GM12873 (cell line): ENCODE data around the gene RRP8.

Experiments
- TF ChIP-seq, protein P1 (sequence below): IDR thresholded peaks from 2 replicates; pipeline ENCODE4 v1.5.1; 2012; ENCODE audit warnings: low read depth, mild to moderate bottlenecking, moderate library complexity, low read length, control low read depth; ENCODE audit not compliant: insufficient read depth; ENCODE audit errors: missing control alignments

RRP8 gene

GRCh38 chr11:6561288-6561687, 42.1 kb downstream of the RRP8 start:
- TF ChIP-seq, protein P1, sequence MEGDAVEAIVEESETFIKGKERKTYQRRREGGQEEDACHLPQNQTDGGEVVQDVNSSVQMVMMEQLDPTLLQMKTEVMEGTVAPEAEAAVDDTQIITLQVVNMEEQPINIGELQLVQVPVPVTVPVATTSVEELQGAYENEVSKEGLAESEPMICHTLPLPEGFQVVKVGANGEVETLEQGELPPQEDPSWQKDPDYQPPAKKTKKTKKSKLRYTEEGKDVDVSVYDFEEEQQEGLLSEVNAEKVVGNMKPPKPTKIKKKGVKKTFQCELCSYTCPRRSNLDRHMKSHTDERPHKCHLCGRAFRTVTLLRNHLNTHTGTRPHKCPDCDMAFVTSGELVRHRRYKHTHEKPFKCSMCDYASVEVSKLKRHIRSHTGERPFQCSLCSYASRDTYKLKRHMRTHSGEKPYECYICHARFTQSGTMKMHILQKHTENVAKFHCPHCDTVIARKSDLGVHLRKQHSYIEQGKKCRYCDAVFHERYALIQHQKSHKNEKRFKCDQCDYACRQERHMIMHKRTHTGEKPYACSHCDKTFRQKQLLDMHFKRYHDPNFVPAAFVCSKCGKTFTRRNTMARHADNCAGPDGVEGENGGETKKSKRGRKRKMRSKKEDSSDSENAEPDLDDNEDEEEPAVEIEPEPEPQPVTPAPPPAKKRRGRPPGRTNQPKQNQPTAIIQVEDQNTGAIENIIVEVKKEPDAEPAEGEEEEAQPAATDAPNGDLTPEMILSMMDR = no peak

DNA sequence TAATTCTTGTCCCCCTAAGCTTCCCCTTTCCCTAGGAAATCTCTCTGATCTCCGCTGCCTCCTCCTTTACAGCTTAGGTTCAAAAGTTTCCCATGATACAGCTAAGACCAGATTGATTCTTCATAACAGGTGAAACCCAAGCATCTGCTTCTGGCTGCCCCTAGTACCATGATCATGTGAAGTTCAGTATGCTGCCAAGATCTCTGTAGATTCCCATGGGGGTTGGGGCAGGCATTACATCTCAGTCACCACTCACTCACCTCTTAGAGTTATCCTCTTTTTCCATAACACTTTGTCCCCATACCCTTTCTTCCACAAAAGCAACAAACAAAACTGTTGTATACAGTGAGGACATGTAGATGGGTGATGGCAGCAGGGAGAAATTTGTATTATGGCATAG, 44.0 kb downstream of the RRP8 start:
- TF ChIP-seq, protein P1 = no peak

GRCh38 chr11:6557761-6558674, 45.4 kb downstream of the RRP8 start:
- TF ChIP-seq, protein P1 = no peak

GRCh38 chr11:6557063-6557462, 46.4 kb downstream of the RRP8 start:
- TF ChIP-seq, protein P1 = no peak

- TF ChIP-seq, protein P1 = no peak
Measured at GRCh38 chr11:6556139-6556949, 47.1 kb downstream of the RRP8 start.

- TF ChIP-seq, protein P1 = no peak
Measured at GRCh38 chr11:6554828-6555706, 48.3 kb downstream of the RRP8 start.
